Measurements from ENCODE around the gene HASPIN.
A peak's percentile ranks its signal among the peaks of the same experiment; 100 is the strongest.

Gene HASPIN

GRCh38 chr17:3759597-3760216 lies 36.0 kb downstream of the HASPIN start:
- DNase-seq = no peak
- H3K27me3 Mint-ChIP-seq = no peaks in the 10 kb centered on the region
- peaks cover 7% of the 10 kb centered on the region for H3K9me3 Mint-ChIP-seq
- peaks cover 8% of the 10 kb centered on the region for H3K36me3 Mint-ChIP-seq (ENCODE audit: low read depth)
- no peak overlapping the region for H3K4me3 Mint-ChIP-seq
- no peak overlapping the region for H3K27ac Mint-ChIP-seq
- H3K4me1 Mint-ChIP-seq (ENCODE audit: low read depth) = peaks cover 25% of the 10 kb centered on the region

DNA sequence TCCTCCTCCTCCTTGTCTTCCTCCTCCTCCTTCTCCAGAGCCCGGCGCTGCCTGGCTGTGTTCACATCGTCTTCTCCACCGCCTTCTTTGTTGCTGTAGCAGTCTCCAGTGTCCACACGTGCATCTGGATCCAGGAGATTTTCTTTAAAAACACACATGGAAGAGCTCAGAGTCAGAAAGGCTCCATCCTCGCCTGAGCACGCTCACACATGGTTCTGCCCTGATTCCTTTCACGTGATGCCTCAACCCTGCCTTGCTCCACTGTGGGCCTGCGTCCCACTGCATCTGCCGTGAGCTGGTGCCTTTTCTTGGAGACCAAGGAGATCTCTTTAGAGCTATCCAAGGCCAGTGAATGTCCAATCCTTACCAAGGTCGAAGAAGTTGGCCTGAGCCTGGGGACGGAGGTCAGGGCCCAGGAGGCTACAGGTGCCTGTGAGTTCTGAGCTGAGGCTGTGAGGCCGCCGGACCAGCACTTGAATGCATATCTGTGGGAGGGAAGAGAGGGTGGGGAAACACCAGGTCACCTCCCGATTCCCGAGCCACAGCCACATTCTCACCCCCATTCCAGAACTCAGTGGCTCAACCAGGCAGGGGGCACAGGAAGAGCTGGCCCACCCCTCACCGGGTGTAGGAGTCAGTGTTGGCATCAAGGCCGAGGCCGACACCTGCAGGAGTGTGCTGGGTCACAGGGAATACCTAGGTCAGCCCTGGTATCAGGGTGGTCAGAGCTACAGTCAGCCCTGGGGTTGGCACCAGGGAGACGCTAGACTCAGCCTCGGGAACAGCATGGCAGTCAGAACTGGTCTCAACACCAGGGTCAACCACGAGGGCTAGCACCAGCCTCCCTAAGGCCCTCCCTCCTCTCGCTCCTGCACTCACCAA lies 37.6 kb downstream of the HASPIN start:
- Mint-ChIP-seq H3K27me3 (no peaks in the 10 kb centered on the region), H3K9me3 (peaks cover 7% of the 10 kb centered on the region), H3K27ac (peak overlapping the region; percentile 22), H3K4me3 (no peak overlapping the region), H3K36me3 (ENCODE audit: low read depth) (peaks cover 8% of the 10 kb centered on the region), H3K4me1 (ENCODE audit: low read depth) (peaks cover 39% of the 10 kb centered on the region)
- DNase-seq = no peak

- Mint-ChIP-seq H3K4me3 (no peak overlapping the region), H3K27me3 (no peaks in the 10 kb centered on the region), H3K9me3 (peaks cover 7% of the 10 kb centered on the region), H3K4me1 (ENCODE audit: low read depth) (peaks cover 44% of the 10 kb centered on the region), H3K36me3 (ENCODE audit: low read depth) (peaks cover 8% of the 10 kb centered on the region), H3K27ac (peak overlapping the region; percentile 50)
- no peak for DNase-seq
Observed at GRCh38 chr17:3761918-3762380, 38.2 kb downstream of the HASPIN start.

- H3K4me3 Mint-ChIP-seq = peak overlapping the region; percentile 31
- H3K9me3 Mint-ChIP-seq = peaks cover 7% of the 10 kb centered on the region
- peaks cover 8% of the 10 kb centered on the region for H3K36me3 Mint-ChIP-seq (ENCODE audit: low read depth)
- no peak for DNase-seq
- peak overlapping the region; percentile 89 for H3K27ac Mint-ChIP-seq
- peaks cover 52% of the 10 kb centered on the region for H3K4me1 Mint-ChIP-seq (ENCODE audit: low read depth)
- H3K27me3 Mint-ChIP-seq = no peaks in the 10 kb centered on the region
Observed at GRCh38 chr17:3762922-3763776, 39.4 kb downstream of the HASPIN start.

DNA sequence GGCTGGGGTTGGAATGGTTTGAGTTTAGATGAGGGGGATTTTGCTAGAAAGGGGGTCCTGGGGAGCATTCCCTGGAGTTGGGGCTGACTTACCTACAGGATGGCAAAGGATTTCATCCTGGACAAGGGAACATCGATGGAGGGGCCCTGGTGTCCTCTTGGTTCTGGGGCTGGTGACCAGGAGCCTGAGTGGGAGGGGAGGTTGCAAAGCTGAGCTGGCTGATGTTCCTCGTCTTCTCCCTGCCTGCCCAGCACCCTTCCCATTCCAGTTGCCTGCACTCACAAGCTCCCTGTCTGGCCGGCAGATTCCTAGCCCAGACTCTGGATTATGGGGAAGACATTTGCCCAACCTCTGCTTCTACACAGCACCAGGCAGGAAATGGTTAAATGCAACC lies 40.1 kb downstream of the HASPIN start:
- Mint-ChIP-seq H3K36me3 (ENCODE audit: low read depth) (peaks cover 8% of the 10 kb centered on the region), H3K27ac (peak overlapping the region; percentile 89), H3K9me3 (peaks cover 7% of the 10 kb centered on the region), H3K4me1 (ENCODE audit: low read depth) (peaks cover 58% of the 10 kb centered on the region), H3K27me3 (no peaks in the 10 kb centered on the region), H3K4me3 (peak overlapping the region; percentile 31)
- DNase-seq = no peak

DNA sequence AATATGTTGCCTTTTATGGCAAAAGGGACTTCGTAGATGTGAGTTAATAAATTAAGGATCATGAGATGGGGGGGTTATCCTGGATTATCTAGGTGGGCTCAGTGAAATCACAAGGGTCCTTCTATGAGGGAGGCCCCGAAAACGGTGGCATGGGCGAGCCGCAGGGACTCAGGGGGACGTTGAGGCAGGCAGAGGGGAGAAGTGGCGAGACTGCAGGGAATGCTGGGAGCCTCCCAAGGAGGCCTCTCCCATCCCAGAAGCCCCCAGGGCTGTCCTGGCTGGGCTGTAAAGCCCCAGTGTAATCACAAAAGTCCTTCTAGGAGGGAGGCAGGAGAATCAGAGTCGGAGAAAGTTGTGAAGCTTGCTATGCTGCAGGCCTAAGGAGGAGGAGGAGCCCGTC lies 42.3 kb downstream of the HASPIN start:
- H3K36me3 Mint-ChIP-seq (ENCODE audit: low read depth) = peaks cover under 1% of the 10 kb centered on the region
- H3K9me3 Mint-ChIP-seq = no peaks in the 10 kb centered on the region

DNA sequence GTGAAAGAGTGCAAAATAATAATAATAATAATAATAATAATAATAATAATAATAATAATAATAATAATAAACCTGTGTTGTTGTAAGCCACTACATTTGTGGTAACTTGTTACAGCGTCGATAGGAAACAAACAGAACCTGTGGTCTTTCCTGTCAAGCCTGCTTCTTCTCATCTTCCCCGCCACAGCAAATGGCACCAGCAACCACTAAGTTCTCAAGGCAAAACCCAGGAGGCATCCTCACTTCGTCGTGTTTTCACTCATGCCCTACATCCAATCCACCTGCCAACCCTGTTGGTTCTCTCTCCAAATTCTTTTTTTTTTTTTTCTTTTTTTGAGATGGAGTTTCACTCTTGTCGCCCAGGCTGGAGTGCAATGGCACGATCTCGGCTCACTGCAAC lies 43.1 kb downstream of the HASPIN start:
- DNase-seq = no peak
- Mint-ChIP-seq H3K27ac (no peak overlapping the region), H3K4me3 (no peak overlapping the region), H3K27me3 (peaks cover 1% of the 10 kb centered on the region), H3K36me3 (ENCODE audit: low read depth) (no peaks in the 10 kb centered on the region), H3K9me3 (no peaks in the 10 kb centered on the region), H3K4me1 (ENCODE audit: low read depth) (peaks cover 79% of the 10 kb centered on the region)

More for the DNA sequence above, 42.3 kb downstream of the HASPIN start:
- Mint-ChIP-seq H3K4me1 (ENCODE audit: low read depth) (peaks cover 74% of the 10 kb centered on the region), H3K4me3 (peak overlapping the region; percentile 49), H3K27ac (peak overlapping the region; percentile 94), H3K27me3 (no peaks in the 10 kb centered on the region)
- no peak for DNase-seq

DNA sequence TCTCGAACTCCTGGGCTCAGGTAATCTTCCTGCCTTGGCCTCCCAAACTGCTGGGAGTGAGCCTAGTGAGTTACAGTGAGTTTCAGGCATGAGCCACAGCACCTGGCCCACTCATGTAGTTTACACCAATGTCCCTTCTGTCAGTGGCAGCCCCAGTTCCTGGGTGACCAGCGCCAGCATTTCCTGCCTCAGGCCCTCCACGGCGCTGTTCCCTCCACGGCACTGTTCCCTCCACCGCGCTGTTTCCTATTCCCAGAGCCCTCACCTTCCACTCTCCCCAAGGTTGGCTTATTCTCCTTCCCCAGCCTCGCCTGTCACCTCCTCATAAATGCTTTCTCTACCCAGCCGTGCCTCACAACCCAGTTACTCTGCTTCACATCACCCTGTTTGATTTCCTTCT lies 44.6 kb downstream of the HASPIN start:
- Mint-ChIP-seq H3K4me3 (no peak overlapping the region), H3K27me3 (peaks cover 5% of the 10 kb centered on the region), H3K4me1 (ENCODE audit: low read depth) (peaks cover 77% of the 10 kb centered on the region), H3K27ac (no peak overlapping the region), H3K36me3 (ENCODE audit: low read depth) (no peaks in the 10 kb centered on the region), H3K9me3 (no peaks in the 10 kb centered on the region)
- no peak for DNase-seq

- no peaks in the 10 kb centered on the region for H3K36me3 Mint-ChIP-seq (ENCODE audit: low read depth)
- peaks cover 73% of the 10 kb centered on the region for H3K4me1 Mint-ChIP-seq (ENCODE audit: low read depth)
- no peaks in the 10 kb centered on the region for H3K9me3 Mint-ChIP-seq
- no peak overlapping the region for H3K4me3 Mint-ChIP-seq
- H3K27ac Mint-ChIP-seq = no peak overlapping the region
- peaks cover 5% of the 10 kb centered on the region for H3K27me3 Mint-ChIP-seq
- no peak for DNase-seq
Observed at GRCh38 chr17:3768769-3769168, 45.1 kb downstream of the HASPIN start.

DNA sequence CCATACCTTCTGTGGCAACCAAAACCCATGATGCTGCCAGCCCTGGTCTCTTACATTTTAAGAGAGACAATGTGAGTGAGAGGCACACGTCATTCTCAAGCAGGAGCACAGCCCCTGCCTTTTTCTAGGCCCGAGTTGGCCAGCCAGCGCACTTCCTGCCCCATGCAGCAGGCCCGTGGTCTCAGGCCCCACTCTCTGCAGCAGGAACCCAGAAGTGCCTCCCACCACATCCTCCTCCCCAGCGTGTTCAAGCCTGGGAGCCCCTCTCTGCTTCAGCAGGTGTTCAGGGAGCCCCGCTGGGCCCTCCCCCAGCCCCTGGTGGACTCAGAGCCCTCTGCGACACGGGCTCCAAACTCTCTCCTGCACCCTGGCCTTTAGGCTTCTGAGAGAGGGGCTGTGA lies 46.8 kb downstream of the HASPIN start:
- Mint-ChIP-seq H3K36me3 (ENCODE audit: low read depth) (no peaks in the 10 kb centered on the region), H3K9me3 (no peaks in the 10 kb centered on the region), H3K4me1 (ENCODE audit: low read depth) (peaks cover 57% of the 10 kb centered on the region), H3K4me3 (no peak overlapping the region), H3K27me3 (peaks cover 5% of the 10 kb centered on the region), H3K27ac (no peak overlapping the region)
- DNase-seq = no peak

DNA sequence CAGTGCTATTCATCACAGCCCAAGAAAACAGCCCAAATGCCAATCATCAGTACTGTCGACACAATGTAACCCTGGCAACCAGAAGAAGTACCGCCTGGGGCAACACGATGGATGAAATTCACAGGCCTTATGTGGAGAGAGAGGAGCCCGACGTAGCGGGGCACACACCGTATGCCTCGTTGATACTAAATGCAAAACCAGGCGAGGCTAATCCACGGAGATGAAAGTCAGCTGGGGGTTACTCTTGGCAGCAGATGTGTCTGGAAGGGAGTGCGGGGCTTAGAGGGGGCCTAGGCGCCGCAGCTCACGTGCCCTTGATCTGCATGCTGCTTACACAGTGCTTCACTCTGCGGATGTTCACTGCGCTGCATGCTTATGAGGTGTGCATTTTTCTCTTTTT lies 47.4 kb downstream of the HASPIN start:
- Mint-ChIP-seq H3K9me3 (no peaks in the 10 kb centered on the region), H3K27me3 (peaks cover 5% of the 10 kb centered on the region), H3K27ac (peak overlapping the region; percentile 6), H3K36me3 (ENCODE audit: low read depth) (no peaks in the 10 kb centered on the region), H3K4me3 (no peak overlapping the region), H3K4me1 (ENCODE audit: low read depth) (peaks cover 50% of the 10 kb centered on the region)
- no peak for DNase-seq

GRCh38 chr17:3772764-3773163 lies 49.1 kb downstream of the HASPIN start:
- Mint-ChIP-seq H3K9me3 (no peaks in the 10 kb centered on the region), H3K27ac (no peak overlapping the region), H3K4me3 (no peak overlapping the region), H3K36me3 (ENCODE audit: low read depth) (no peaks in the 10 kb centered on the region), H3K4me1 (ENCODE audit: low read depth) (peaks cover 39% of the 10 kb centered on the region), H3K27me3 (peaks cover 5% of the 10 kb centered on the region)
- no peak for DNase-seq

DNA sequence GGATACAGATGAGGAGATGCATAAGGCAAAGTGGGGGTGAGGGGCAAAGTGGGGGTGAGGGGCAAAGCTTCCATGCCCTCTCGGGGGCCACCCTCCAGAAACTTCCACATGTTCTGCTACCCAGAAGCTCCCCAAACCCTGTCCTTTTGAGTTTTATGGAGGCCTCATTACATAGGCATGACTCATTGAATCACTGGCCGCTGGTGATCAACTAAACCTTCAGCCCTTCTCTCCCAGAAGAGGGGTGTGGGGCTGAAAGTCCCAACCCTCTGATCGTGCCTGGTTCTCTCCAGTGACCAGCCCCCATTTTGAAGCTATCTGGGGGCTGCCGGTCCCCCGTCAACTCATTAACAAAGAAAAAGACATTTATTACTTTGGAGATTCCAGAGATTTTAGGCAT lies 49.8 kb downstream of the HASPIN start:
- Mint-ChIP-seq H3K9me3 (no peaks in the 10 kb centered on the region), H3K4me3 (no peak overlapping the region), H3K36me3 (ENCODE audit: low read depth) (no peaks in the 10 kb centered on the region), H3K4me1 (ENCODE audit: low read depth) (peaks cover 33% of the 10 kb centered on the region), H3K27ac (no peak overlapping the region), H3K27me3 (peaks cover 5% of the 10 kb centered on the region)
- DNase-seq = no peak

DNA sequence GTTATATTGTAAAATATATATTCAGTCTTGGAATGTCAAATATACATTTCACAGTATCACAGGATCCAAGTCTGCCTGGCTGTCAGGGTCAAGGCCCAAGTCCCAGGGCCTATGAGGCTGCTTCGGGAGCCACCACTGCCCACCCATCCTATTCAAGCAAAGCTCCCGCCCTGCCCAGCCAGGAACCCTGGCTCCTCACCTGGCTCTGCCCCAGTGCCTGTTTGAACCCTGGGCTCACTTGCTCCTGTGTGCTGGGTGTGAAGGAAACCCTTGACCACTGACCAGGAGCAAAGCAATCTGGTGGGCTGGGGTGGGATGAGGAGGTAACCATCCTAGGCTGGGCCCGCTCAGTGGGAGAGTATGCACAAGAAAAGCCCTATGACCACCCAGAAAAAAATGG lies 50.3 kb downstream of the HASPIN start:
- no peak for DNase-seq
- H3K4me1 Mint-ChIP-seq (ENCODE audit: low read depth) = peaks cover 28% of the 10 kb centered on the region
- no peak overlapping the region for H3K4me3 Mint-ChIP-seq
- H3K27ac Mint-ChIP-seq = no peak overlapping the region
- H3K36me3 Mint-ChIP-seq (ENCODE audit: low read depth) = no peaks in the 10 kb centered on the region
- H3K27me3 Mint-ChIP-seq = peaks cover 5% of the 10 kb centered on the region
- H3K9me3 Mint-ChIP-seq = no peaks in the 10 kb centered on the region

Data from activated T-cell treated with anti-CD3 and anti-CD28 coated beads, Interleukin-2, amount 50 U/mL, for 24 hours (primary cell).